ENCODE results near the gene LAMB4. TPM values are rescaled to one million over a fixed set of nuclear protein-coding genes. Genes with fewer than 3 reads are reported as not detected.
"Not testable (repeated sequence)": the region's sequence is repeated elsewhere in the genome, so short reads cannot be mapped to it uniquely, and the experiment has no call there.

The LAMB4 gene
- polyA plus RNA-seq, 3 donors, result 2.6 to 7.0 (median 3.4) TPM

GRCh38 chr7:108049962-108050361, 80.2 kb downstream of the LAMB4 start:
- DNase-seq (ENCODE audit: low read depth in 3 of 3, low spot score in 2 of 3), result no peak

- DNase-seq (ENCODE audit: low read depth in 3 of 3, low spot score in 2 of 3), result no peak
These were observed 81.7 kb downstream of the LAMB4 start for GRCh38 chr7:108048422-108048821.

GRCh38 chr7:108046952-108047506, 83.1 kb downstream of the LAMB4 start:
- no peak for DNase-seq (ENCODE audit: low read depth in 3 of 3, low spot score in 2 of 3)

GRCh38 chr7:108045669-108046068, 84.5 kb downstream of the LAMB4 start:
- no peak for DNase-seq (ENCODE audit: low read depth in 3 of 3, low spot score in 2 of 3)

- DNase-seq (ENCODE audit: low read depth in 3 of 3, low spot score in 2 of 3), result no peak
These were observed 85.0 kb downstream of the LAMB4 start for GRCh38 chr7:108045154-108045553.

- DNase-seq (ENCODE audit: low read depth in 3 of 3, low spot score in 2 of 3), result no peak
These were observed 85.8 kb downstream of the LAMB4 start for GRCh38 chr7:108044345-108044744.

GRCh38 chr7:108038986-108039385, 91.2 kb downstream of the LAMB4 start:
- DNase-seq (ENCODE audit: low read depth in 3 of 3, low spot score in 2 of 3), result no peak

- DNase-seq (ENCODE audit: low read depth in 3 of 3, low spot score in 2 of 3), result no peak
These were observed 92.4 kb downstream of the LAMB4 start for GRCh38 chr7:108037741-108038140.

- no peak for DNase-seq (ENCODE audit: low read depth in 3 of 3, low spot score in 2 of 3)
These were observed 93.0 kb downstream of the LAMB4 start for GRCh38 chr7:108037140-108037539.

- DNase-seq (ENCODE audit: low read depth in 3 of 3, low spot score in 2 of 3), result no peak
These were observed 95.6 kb downstream of the LAMB4 start for GRCh38 chr7:108034586-108034985.

GRCh38 chr7:108033776-108034497, 96.2 kb downstream of the LAMB4 start:
- no peak for DNase-seq (ENCODE audit: low read depth in 3 of 3, low spot score in 2 of 3)

GRCh38 chr7:108033309-108033708, 96.9 kb downstream of the LAMB4 start:
- not testable (repeated sequence) for DNase-seq (ENCODE audit: low read depth in 3 of 3, low spot score in 2 of 3)

- DNase-seq (ENCODE audit: low read depth in 3 of 3, low spot score in 2 of 3), result no peak
These were observed 99.6 kb downstream of the LAMB4 start for GRCh38 chr7:108030516-108030915.

- DNase-seq (ENCODE audit: low read depth in 3 of 3, low spot score in 2 of 3), result no peak
These were observed 101.1 kb downstream of the LAMB4 start for GRCh38 chr7:108029034-108029433.

- DNase-seq (ENCODE audit: low read depth in 3 of 3, low spot score in 2 of 3), result no peak
These were observed 102.0 kb downstream of the LAMB4 start for GRCh38 chr7:108028111-108028510.

- no peak for DNase-seq (ENCODE audit: low read depth in 3 of 3, low spot score in 2 of 3)
These were observed 102.9 kb downstream of the LAMB4 start for GRCh38 chr7:108027239-108027638.

- no peak for DNase-seq (ENCODE audit: low read depth in 3 of 3, low spot score in 2 of 3)
These were observed 103.5 kb downstream of the LAMB4 start for GRCh38 chr7:108026647-108027046.

GRCh38 chr7:108026116-108026515, 104.0 kb downstream of the LAMB4 start:
- DNase-seq (ENCODE audit: low read depth in 3 of 3, low spot score in 2 of 3), result no peak

- DNase-seq (ENCODE audit: low read depth in 3 of 3, low spot score in 2 of 3), result no peak
These were observed 105.6 kb downstream of the LAMB4 start for GRCh38 chr7:108024538-108024937.

GRCh38 chr7:108020585-108020984, 109.6 kb downstream of the LAMB4 start:
- DNase-seq (ENCODE audit: low read depth in 3 of 3, low spot score in 2 of 3), result no peak

- no peak for DNase-seq (ENCODE audit: low read depth in 3 of 3, low spot score in 2 of 3)
These were observed 111.5 kb downstream of the LAMB4 start for GRCh38 chr7:108018668-108019067.

GRCh38 chr7:108017776-108018151, 112.4 kb downstream of the LAMB4 start:
- no peak for DNase-seq (ENCODE audit: low read depth in 3 of 3, low spot score in 2 of 3)
